Measurements from ENCODE around the gene LFNG. TPM values are rescaled to one million over a fixed set of nuclear protein-coding genes. Genes with fewer than 3 reads are reported as not detected.

The LFNG gene
- total and polyA plus RNA-seq, 2 experiments from 2014 or later = 0.45 to 1.3 TPM

GRCh38 chr7:2541291-2542010 is 21.9 kb downstream of the LFNG start:
- no peak for DNase-seq (ENCODE audit: low read depth in 1 of 2, low spot score in 1 of 2)
- H3K9me3 ChIP-seq (ENCODE audit: low read depth) = no peaks in the 10 kb centered on the region
- no peaks in the 10 kb centered on the region for H3K4me1 ChIP-seq (ENCODE audit: low read depth)
- H3K4me3 ChIP-seq = no peak overlapping the region
- peaks cover 39% of the 10 kb centered on the region for H3K36me3 ChIP-seq
- no peaks in the 10 kb centered on the region for H3K27me3 ChIP-seq
- no peak overlapping the region for H3K27ac ChIP-seq
- TF ChIP-seq CTCF (IDR thresholded peaks at IDR 0.05; ENCODE audit: low read depth, low read length) = no peak

- Histone ChIP-seq H3K9me3 (ENCODE audit: low read depth) (no peaks in the 10 kb centered on the region), H3K36me3 (peaks cover 42% of the 10 kb centered on the region), H3K4me1 (ENCODE audit: low read depth) (no peaks in the 10 kb centered on the region), H3K27ac (no peak overlapping the region), H3K27me3 (no peaks in the 10 kb centered on the region), H3K4me3 (no peak overlapping the region)
- TF ChIP-seq CTCF (IDR thresholded peaks at IDR 0.05; ENCODE audit: low read depth, low read length) = no peak
- no peak for DNase-seq (ENCODE audit: low read depth in 1 of 2, low spot score in 1 of 2)
Observed at GRCh38 chr7:2542011-2542915, 22.7 kb downstream of the LFNG start.

DNA sequence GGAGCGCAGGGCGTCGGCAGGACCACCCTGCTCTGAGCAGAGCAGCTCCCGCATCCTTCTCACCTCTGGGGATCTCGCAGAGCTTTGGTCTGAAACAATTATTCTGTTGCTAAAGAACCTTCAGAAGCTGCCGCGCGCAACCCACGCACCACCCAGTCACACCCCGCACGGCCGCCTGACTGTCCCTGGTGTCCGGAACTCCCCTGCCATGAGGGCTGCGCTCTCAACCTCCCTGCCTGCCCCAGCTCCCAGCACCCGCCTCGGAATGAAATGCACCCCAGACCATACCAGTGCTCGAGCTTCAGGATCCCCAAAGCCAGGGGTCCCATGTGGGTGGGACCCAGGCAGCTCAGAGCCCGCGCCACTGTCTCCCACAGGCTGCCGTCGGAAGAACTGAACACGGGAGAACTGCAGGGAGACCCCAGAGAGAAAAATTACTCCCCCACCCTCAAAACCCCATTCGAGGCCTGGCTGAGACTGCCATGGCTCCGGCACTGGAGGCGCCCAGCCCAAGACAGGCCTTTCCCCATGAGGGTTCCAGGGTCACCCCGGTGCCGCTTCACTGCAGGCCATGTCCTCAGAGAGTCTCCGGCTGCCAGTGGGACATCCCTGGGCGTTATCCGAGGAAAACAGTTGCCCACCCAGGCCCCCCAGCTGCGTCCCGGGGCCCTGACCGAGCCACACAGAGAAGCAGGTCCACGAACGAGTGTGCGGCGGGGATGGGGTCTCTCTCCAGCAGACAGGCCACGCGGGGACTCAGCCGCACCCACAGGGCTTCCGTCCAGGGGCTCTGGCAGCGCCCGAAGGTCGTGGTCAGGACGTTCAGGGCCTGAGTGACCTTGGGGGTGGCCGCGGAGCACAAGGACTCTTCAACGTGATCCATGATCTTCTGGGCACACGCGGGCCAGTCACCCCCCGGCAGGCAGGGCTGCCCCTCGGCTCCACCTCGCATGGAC is 23.6 kb downstream of the LFNG start:
- H3K36me3 ChIP-seq = peaks cover 40% of the 10 kb centered on the region
- no peak for DNase-seq (ENCODE audit: low read depth in 1 of 2, low spot score in 1 of 2)

DNA sequence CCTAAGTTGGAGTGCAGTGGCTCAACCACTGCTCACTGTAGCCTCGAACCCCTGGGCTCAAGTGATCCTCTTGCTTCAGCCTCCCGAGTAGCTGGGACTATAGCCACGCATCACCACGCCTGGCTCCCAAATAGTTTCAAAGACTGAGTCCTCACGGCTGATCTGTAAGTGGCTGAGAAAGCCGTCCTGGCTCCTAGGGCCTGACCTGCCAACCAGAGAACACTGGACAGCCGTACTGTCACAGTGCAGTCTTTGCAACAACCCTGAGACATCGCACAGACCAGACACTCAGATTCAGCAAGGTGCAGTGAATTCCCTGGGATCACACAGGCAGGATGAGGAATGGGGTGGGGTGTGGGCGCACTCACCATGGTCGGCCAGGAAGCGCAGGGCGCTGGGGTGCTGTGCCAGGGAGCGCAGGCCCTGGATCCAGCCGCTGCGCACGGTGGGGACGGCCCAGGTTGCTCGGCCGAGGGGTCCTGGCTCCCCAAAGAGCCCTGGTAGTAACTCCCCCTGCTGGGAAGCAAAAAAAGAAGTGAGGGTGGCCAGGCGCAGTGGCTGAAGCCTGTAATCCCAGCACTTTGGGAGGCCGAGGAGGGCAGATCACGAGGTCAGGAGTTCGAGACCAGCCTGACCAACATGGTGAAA is 25.1 kb downstream of the LFNG start:
- Histone ChIP-seq H3K9me3 (ENCODE audit: low read depth) (no peaks in the 10 kb centered on the region), H3K4me3 (no peak overlapping the region), H3K27me3 (no peaks in the 10 kb centered on the region), H3K4me1 (ENCODE audit: low read depth) (no peaks in the 10 kb centered on the region), H3K27ac (no peak overlapping the region), H3K36me3 (peaks cover 33% of the 10 kb centered on the region)
- no peak for TF ChIP-seq CTCF (IDR thresholded peaks at IDR 0.05; ENCODE audit: low read depth, low read length)
- DNase-seq (ENCODE audit: low read depth in 1 of 2, low spot score in 1 of 2) = no peak

More for the DNA sequence above, 23.6 kb downstream of the LFNG start:
- no peaks in the 10 kb centered on the region for H3K9me3 ChIP-seq (ENCODE audit: low read depth)
- no peak overlapping the region for H3K27ac ChIP-seq
- H3K27me3 ChIP-seq = no peaks in the 10 kb centered on the region
- no peak for TF ChIP-seq CTCF (IDR thresholded peaks at IDR 0.05; ENCODE audit: low read depth, low read length)
- no peak overlapping the region for H3K4me3 ChIP-seq
- no peaks in the 10 kb centered on the region for H3K4me1 ChIP-seq (ENCODE audit: low read depth)
